Aorta (tissue), 5 donors: ENCODE results near the gene TM9SF4. TPM values are rescaled to one million over a fixed set of nuclear protein-coding genes. Genes with fewer than 3 reads are reported as not detected.

Experiments
- ATAC-seq: fragments of 200-7000 bp; cut with Tn5 transposase; one replicate; pipeline ENCODE4 v1.9.1; 2022; ENCODE audit warnings: moderate library complexity; ENCODE audit not compliant: low FRiP score
- DNase-seq, 2 donors: peaks; one replicate each; pipeline ENCODE4 v3.0.0-alpha.2; 2020
- H3K27ac ChIP-seq, 2 donors: one replicate each; pipeline ENCODE4 v1.5.1; 2013; ENCODE audit warnings: low read length in 2 of 2, mild to moderate bottlenecking in 2 of 2, moderate library complexity in 2 of 2, control low read depth in 1 of 2, inconsistent platforms in 1 of 2, low read depth in 1 of 2
- H3K27me3 ChIP-seq, 2 donors: one replicate each; pipeline ENCODE4 v1.6.1; 2013; ENCODE audit warnings: control low read depth in 1 of 2, low read length in 1 of 2, mild to moderate bottlenecking in 1 of 2, moderate library complexity in 1 of 2; ENCODE audit not compliant: insufficient read depth in 2 of 2, control insufficient read depth in 1 of 2
- H3K36me3 ChIP-seq, 2 donors: one replicate each; pipeline ENCODE4 v1.6.1; 2013; ENCODE audit warnings: control low read depth in 1 of 2, low read length in 1 of 2, mild to moderate bottlenecking in 1 of 2; ENCODE audit not compliant: insufficient read depth in 2 of 2, control insufficient read depth in 1 of 2
- H3K4me1 ChIP-seq, 2 donors: one replicate each; pipeline ENCODE4 v1.6.1; 2013; ENCODE audit warnings: low read length in 2 of 2, control low read depth in 1 of 2, mild to moderate bottlenecking in 1 of 2, moderate library complexity in 1 of 2; ENCODE audit not compliant: insufficient read depth in 2 of 2, control insufficient read depth in 1 of 2
- H3K4me3 ChIP-seq, 2 donors: one replicate each; pipeline ENCODE4 v1.5.1; 2013; ENCODE audit warnings: low read length in 2 of 2, control low read depth in 1 of 2, mild to moderate bottlenecking in 1 of 2
- H3K9me3 ChIP-seq: one replicate; pipeline ENCODE4 v1.6.1; 2013; ENCODE audit warnings: mild to moderate bottlenecking, low read length; ENCODE audit not compliant: control insufficient read depth
- WGBS, 2 donors: extraction: QIAGEN DNeasy Blood & Tissue Kit; methylation state at CpG; one replicate each; pipeline ENCODE4 v1.1.7; 2013; 5-methylcytosine and 5-hydroxymethylcytosine counted together
- intact Hi-C, 2 donors: fragments of 100-400 bp; cut with DNase I; formaldehyde crosslinking; loops; one replicate each; pipeline versions ENCODE4 v1.14.2 to v1.15.0; 2022
- long read RNA-seq, 2 donors: library from polyadenylated mRNA; unstranded; transcript quantifications; one replicate each; pipeline ENCODE4 v2.0.0, GENCODE V29; 2020 to 2021
- polyA plus RNA-seq, 2 donors: library from polyadenylated mRNA; stranded (reverse); fragments of 200-250 nt; gene quantifications; one replicate each; pipeline ENCODE4 v1.2.3, GENCODE V29; 2013
- total RNA-seq, 2 donors: library from RNA; stranded (reverse); fragmentation: NEBNext Ultra II Directional; extraction: Animal tissue kit (Norgen Biotek cat#: 25700); gene quantifications; one replicate each; pipeline ENCODE4 v1.2.1, GENCODE V29; 2021
- donor health status: healthy with polysubstance abuse.
- donor health status: Bipolar disorder and iron deficiency.
- donor health status: DM: no; HTN: no; CAD: no.
- donor health status: DM: no; HTN: no; CAD: no.
- donor health status: DM: yes; HTN: yes; CAD: no.

TM9SF4 gene
- total RNA-seq, result 10 to 100 TPM; 35.8 to 49.0 TPM
- 10 to 100 TPM in 1 of 2 donors, 1 to 10 TPM in 1; 8.1 to 19.7 TPM for polyA plus RNA-seq
- long read RNA-seq, donor 1, transcript TM9SF4-202 (18 exons, 3,978 nt), result major isoform, 41 of 83 reads
- long read RNA-seq, donor 1, partial matches to known transcripts, result 10 of 83 reads
- long read RNA-seq, donor 1, other reads (novel, unspliced or antisense), result 32 of 83 reads
- long read RNA-seq, donor 2, full-length matches to known transcripts, result 4 of 34 reads
- long read RNA-seq, donor 2, partial matches to known transcripts, result 6 of 34 reads
- long read RNA-seq, donor 2, other reads (novel, unspliced or antisense), result 24 of 34 reads

DNA sequence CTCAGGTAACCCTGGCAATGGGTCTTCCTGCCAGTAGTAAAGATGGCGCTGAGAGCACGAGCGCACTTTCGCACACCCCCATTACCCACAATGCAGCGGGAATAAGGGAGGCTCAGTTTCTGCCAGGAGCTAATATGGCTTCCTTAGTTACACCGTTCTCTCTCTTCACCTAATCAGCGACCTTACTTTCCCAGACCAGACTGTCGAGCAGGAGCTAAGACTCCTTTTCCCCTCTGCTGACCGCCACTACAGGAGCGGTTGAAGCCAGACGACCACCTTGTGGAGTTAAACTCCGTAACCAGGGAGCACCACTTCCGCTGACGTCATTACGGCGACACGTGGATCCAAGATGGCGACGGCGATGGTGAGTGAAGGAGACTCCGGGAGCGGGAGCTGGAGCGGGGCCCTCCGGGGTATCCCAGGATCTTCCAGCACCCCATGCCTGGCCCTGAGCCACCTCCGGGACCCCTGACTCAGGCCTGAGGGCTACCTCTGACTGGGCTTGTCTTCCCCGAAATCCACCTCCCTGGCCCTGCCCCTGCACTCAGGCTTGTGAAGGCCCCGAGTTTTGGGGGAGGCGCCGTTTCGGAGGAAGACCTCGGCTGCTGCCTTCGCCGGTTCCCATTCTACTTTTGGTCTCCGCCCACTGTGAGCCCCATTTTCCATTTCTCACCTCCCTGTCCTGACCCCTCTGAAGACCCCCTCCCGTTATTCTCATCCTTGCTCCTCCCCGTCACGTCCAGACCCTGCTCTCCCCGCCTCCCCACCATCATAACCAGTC, at the start of gene TM9SF4:
Gene TM9SF4, plus strand, starts transcription at position 323 of the 781 bp plus-strand sequence. Its CDS starts 27 bp downstream, at position 350.
- H3K9me3 ChIP-seq, result no peaks in the 10 kb centered on the region
- DNase-seq, result peak; percentile 93 to 96
- no peaks in the 10 kb centered on the region for H3K36me3 ChIP-seq
- intact Hi-C loops, result no loop called here
- H3K4me3 ChIP-seq, result peak within 1 kb of the TSS; percentile 91 to 97
- ATAC-seq, result peak; percentile 97
- H3K27me3 ChIP-seq, result no peaks in the 10 kb centered on the region
- peak within 1 kb of the TSS; percentile 61 to 96 for H3K27ac ChIP-seq
- 0% methylated on average over 38 of the region's 38 CpGs for WGBS, 2 donors
- peaks cover 4% of the 10 kb centered on the region in 2 donors for H3K4me1 ChIP-seq

DNA sequence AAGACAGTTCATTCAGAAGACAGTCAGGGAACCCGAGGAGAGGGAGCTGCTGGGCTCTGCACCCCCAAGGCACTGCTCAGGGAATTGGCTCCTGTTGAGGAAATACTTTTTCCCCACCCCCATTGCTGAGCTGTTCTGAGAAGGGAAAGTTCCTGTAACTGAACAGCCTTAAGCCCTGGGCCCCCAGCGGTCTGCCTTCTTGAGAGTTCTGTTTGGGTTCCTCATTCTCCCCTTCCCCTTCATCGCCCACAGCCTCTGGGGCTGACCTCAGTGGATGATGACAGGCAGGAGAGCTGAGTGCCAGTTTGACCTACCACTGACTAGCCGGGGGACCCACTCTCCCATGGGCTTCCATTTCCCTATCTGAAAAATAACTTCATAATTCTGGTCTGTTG, 46.7 kb upstream of the TM9SF4 start:
- H3K27me3 ChIP-seq, result no peaks in the 10 kb centered on the region
- DNase-seq, result peak; percentile 78 to 89
- no peaks in the 10 kb centered on the region for H3K4me1 ChIP-seq
- H3K36me3 ChIP-seq, result no peaks in the 10 kb centered on the region
- no peak overlapping the region for H3K4me3 ChIP-seq
- peak; percentile 70 for ATAC-seq
- 34 to 37% methylated on average over 4 of the region's 4 CpGs for WGBS, 2 donors
- no peaks in the 10 kb centered on the region for H3K9me3 ChIP-seq
- H3K27ac ChIP-seq, result no peak overlapping the region
- intact Hi-C loops, result no loop called here

- intact Hi-C loops, result no loop called here
- no peaks in the 10 kb centered on the region for H3K4me1 ChIP-seq
- H3K36me3 ChIP-seq, result no peaks in the 10 kb centered on the region
- DNase-seq (no peak), ATAC-seq (no peak)
- H3K9me3 ChIP-seq, result no peaks in the 10 kb centered on the region
- H3K27me3 ChIP-seq, result no peaks in the 10 kb centered on the region
- WGBS, 2 donors, result 66 to 68% methylated on average over 4 of the region's 4 CpGs
- H3K27ac ChIP-seq, result no peak overlapping the region
- no peak overlapping the region for H3K4me3 ChIP-seq
Observed at GRCh38 chr20:32063695-32064094, 45.8 kb upstream of the TM9SF4 start.

DNA sequence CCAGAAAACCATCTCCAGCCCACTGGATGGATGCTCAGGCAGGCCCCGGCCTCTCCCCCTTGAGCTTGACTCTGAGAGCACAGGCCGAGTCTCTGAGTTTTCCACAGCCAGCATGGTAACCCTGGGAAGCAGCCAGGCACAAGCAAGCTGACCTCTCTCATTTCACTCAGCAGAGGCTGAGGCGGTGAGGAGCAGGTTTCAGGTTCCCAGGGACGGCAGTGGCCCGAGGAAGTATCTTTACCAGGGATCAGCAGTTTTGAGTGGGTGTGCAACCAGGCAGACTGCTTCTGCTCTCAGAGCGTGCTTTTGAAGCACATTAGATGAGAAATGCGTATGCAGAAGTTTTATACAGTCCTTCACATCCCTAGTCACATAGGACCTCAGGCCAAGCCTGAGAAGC, 44.8 kb upstream of the TM9SF4 start:
- H3K4me1 ChIP-seq, result no peaks in the 10 kb centered on the region
- H3K27ac ChIP-seq, result no peak overlapping the region
- intact Hi-C loops, result no loop called here
- no peak overlapping the region for H3K4me3 ChIP-seq
- H3K9me3 ChIP-seq, result no peaks in the 10 kb centered on the region
- H3K27me3 ChIP-seq, result no peaks in the 10 kb centered on the region
- 58 to 68% methylated on average over 7 of the region's 7 CpGs for WGBS, 2 donors
- ATAC-seq, result no peak
- no peaks in the 10 kb centered on the region for H3K36me3 ChIP-seq
- peak in 1 of 2 donors; percentile 56 for DNase-seq

DNA sequence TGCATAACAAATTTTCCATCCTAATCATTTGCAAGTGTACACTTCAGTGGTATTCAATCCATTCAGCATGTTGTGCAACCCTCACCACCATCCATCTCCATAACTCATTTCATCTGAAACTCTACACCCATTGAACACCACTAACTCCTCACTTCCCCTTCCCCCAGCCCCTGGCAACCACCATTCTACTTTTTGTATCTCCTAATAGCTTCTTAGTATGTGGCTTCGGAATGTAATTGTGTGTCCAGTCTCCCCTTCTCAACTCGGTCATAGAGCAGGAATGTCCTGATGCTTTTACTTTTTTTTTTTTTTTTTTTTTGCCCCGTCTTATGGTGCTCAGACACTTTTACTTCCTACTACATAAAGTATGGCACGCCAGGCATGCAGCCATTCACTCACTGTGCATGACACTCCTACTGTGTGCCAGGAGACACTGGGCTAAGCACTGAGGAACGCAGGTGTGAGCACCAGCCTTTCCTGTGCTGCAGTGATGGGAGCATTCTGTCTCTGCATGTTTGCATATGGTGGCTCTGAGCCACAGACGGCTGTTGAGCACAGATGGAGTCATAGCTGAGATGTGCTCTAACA, 42.2 kb upstream of the TM9SF4 start:
- no peak overlapping the region for H3K27ac ChIP-seq
- no peaks in the 10 kb centered on the region for H3K36me3 ChIP-seq
- 35 to 45% methylated on average over 6 of the region's 6 CpGs for WGBS, 2 donors
- no peaks in the 10 kb centered on the region for H3K9me3 ChIP-seq
- intact Hi-C loops, result no loop called here
- H3K4me1 ChIP-seq, result no peaks in the 10 kb centered on the region
- DNase-seq (no peak), ATAC-seq (no peak)
- no peak overlapping the region for H3K4me3 ChIP-seq
- no peaks in the 10 kb centered on the region for H3K27me3 ChIP-seq

GRCh38 chr20:32068174-32068573, 41.3 kb upstream of the TM9SF4 start:
- Histone ChIP-seq H3K27ac (no peak overlapping the region), H3K36me3 (no peaks in the 10 kb centered on the region), H3K4me1 (no peaks in the 10 kb centered on the region), H3K27me3 (no peaks in the 10 kb centered on the region), H3K4me3 (no peak overlapping the region), H3K9me3 (no peaks in the 10 kb centered on the region)
- WGBS, 2 donors, result 98 to 99% methylated on average over 2 of the region's 2 CpGs
- ATAC-seq (no peak), DNase-seq (no peak)
- intact Hi-C loops, result no loop called here

DNA sequence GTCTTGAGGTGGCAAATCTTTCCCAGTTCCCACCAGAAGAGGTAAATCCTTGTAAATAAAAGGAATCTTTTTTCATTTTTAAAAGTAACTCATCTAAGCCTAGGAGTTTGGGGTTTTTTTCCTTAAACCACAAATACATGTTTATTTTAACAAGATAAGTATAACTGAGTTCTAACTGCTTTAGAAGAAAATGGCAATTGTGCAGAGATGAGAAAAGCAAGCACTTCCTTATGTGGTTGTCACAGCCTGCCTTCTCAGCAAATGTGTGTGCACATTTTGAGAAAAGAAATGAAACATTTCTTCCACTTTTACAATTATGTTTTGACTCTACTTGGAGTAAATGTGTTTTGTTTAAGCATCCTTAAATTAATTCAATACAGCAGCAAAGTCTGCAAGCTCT, 39.8 kb upstream of the TM9SF4 start:
- H3K27me3 ChIP-seq, result no peaks in the 10 kb centered on the region
- no peak for ATAC-seq
- no peak overlapping the region for H3K27ac ChIP-seq
- no peak overlapping the region for H3K4me3 ChIP-seq
- intact Hi-C loops, result no loop called here
- DNase-seq, result no peak
- H3K36me3 ChIP-seq, result no peaks in the 10 kb centered on the region
- no peaks in the 10 kb centered on the region for H3K4me1 ChIP-seq
- no peaks in the 10 kb centered on the region for H3K9me3 ChIP-seq

DNA sequence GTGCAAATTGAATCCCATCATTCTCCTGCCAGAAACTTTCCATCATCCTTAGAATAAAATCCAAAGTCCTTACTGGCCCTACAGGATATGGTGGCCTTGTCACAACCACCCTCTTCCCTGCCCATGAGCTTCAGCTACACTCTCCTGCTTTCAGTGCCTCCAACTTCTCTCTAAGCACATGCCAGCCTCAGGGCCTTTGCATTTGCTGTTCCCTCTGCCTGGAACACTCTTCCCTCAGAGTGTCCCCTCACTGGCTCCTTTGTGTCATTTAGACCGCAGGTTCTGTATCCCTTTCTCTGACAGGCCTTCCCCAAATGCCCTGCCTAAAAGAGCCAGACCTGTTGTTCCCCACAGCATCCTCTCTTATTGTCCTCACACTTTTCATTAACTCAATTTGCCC, 39.2 kb upstream of the TM9SF4 start:
- 82 to 93% methylated on average over 1 of the region's 1 CpG for WGBS, 2 donors
- no peak for ATAC-seq

More for the DNA sequence above, 39.2 kb upstream of the TM9SF4 start:
- no peaks in the 10 kb centered on the region for H3K27me3 ChIP-seq
- H3K36me3 ChIP-seq, result no peaks in the 10 kb centered on the region
- H3K27ac ChIP-seq, result no peak overlapping the region
- H3K4me1 ChIP-seq, result no peaks in the 10 kb centered on the region
- H3K4me3 ChIP-seq, result no peak overlapping the region
- intact Hi-C loops, result no loop called here
- H3K9me3 ChIP-seq, result no peaks in the 10 kb centered on the region
- DNase-seq, result no peak
